ENCODE data around the gene RGS8.

- TF ChIP-seq ELF4 (IDR thresholded peaks at IDR 0.05) = no peak
- TF ChIP-seq FOXK2 (IDR thresholded peaks at IDR 0.05) = no peak
- TF ChIP-seq TARDBP (IDR thresholded peaks at IDR 0.05) = no peak
- no peak for TF ChIP-seq BHLHE40 (IDR thresholded peaks at IDR 0.05; ENCODE audit: borderline replicate concordance)
- TF ChIP-seq FOXM1 (IDR thresholded peaks at IDR 0.05; ENCODE audit: borderline replicate concordance) = no peak
- no peak for TF ChIP-seq L3MBTL2 (conservative IDR thresholded peaks at IDR 0.05)
- TF ChIP-seq SP1 (IDR thresholded peaks at IDR 0.05) = no peak
- no peak for TF ChIP-seq SUZ12 (IDR thresholded peaks at IDR 0.05)
- TF ChIP-seq HDGF (IDR thresholded peaks at IDR 0.05; ENCODE audit: borderline replicate concordance) = no peak
- no peak for TF ChIP-seq NFRKB (IDR thresholded peaks at IDR 0.05)
- no peak for TF ChIP-seq ARNT (IDR thresholded peaks at IDR 0.05)
- TF ChIP-seq, protein P1, sequence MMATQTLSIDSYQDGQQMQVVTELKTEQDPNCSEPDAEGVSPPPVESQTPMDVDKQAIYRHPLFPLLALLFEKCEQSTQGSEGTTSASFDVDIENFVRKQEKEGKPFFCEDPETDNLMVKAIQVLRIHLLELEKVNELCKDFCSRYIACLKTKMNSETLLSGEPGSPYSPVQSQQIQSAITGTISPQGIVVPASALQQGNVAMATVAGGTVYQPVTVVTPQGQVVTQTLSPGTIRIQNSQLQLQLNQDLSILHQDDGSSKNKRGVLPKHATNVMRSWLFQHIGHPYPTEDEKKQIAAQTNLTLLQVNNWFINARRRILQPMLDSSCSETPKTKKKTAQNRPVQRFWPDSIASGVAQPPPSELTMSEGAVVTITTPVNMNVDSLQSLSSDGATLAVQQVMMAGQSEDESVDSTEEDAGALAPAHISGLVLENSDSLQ (IDR thresholded peaks at IDR 0.05) = no peak
- no peak for TF ChIP-seq FOXA1 (IDR thresholded peaks at IDR 0.05)
Measured at GRCh38 chr1:182653986-182654385, 30.4 kb downstream of the RGS8 start.

Data from HEK293T (cell line).